Vagina (tissue), 2 donors: Measurements from ENCODE around the gene ESAM. TPM values are rescaled to one million over a fixed set of nuclear protein-coding genes. Genes with fewer than 3 reads are reported as not detected.

Experiments
- DNase-seq, 2 donors: peaks; one replicate each; pipeline ENCODE4 v3.0.0-alpha.2; 2017; ENCODE audit errors: extremely low spot score in 2 of 2
- H3K27ac ChIP-seq: fragments of 200-600 bp; sonication (generic); one replicate; pipeline ENCODE4 v1.5.1; 2019
- H3K27me3 ChIP-seq: fragments of 200-600 bp; sonication (generic); one replicate; pipeline ENCODE4 v1.5.1; 2019
- H3K36me3 ChIP-seq, 2 donors: fragments of 200-600 bp; sonication (generic); one replicate each; pipeline ENCODE4 v1.5.1; 2017 to 2019
- H3K4me1 ChIP-seq: fragments of 200-600 bp; sonication (generic); one replicate; pipeline ENCODE4 v1.5.1; 2019
- H3K4me3 ChIP-seq, 2 donors: fragments of 200-600 bp; sonication (generic); 1 replicate in 1 of 2; 2 replicates in 1 of 2; pipeline ENCODE4 v1.5.1; 2016 to 2019
- H3K9me3 ChIP-seq: fragments of 200-600 bp; sonication (generic); one replicate; pipeline ENCODE4 v1.5.1; 2019
- CTCF ChIP-seq, 3 experiments: fragments of 450-650 bp in 2 of 3; fragments of 200-600 bp in 1 of 3; sonication (generic) in 1 of 3; IDR thresholded peaks; one replicate each; pipeline ENCODE4 v1.5.1; 2017 to 2019; ENCODE audit warnings: antibody characterized with exemption in 3 of 3, mild to moderate bottlenecking in 2 of 3, moderate library complexity in 2 of 3
- POLR2A ChIP-seq, 2 donors: fragments of 450-650 bp; IDR thresholded peaks; one replicate each; pipeline ENCODE4 v1.6.1; 2017; ENCODE audit warnings: antibody characterized with exemption in 2 of 2, mild to moderate bottlenecking in 2 of 2, moderate library complexity in 2 of 2
- POLR2AphosphoS5 ChIP-seq, 2 donors: sonication (generic); formaldehyde crosslinking; IDR thresholded peaks; one replicate each; pipeline ENCODE4 v1.9.0; 2017; ENCODE audit warnings: antibody characterized with exemption in 2 of 2, mild to moderate bottlenecking in 2 of 2, low read depth in 1 of 2; ENCODE audit not compliant: insufficient read depth in 1 of 2
- intact Hi-C: fragments of 100-400 bp; cut with DNase I; formaldehyde crosslinking; loops from one replicate; pipeline ENCODE4 v1.15.1; 2023
- total RNA-seq: library from RNA; depleted of rRNA; stranded (reverse); fragments of >200 nt; gene quantifications from one replicate; pipeline ENCODE4 v1.2.3, GENCODE V29; 2016

Gene ESAM
- total RNA-seq, 1 donor from 2014 or later = 34.9 TPM

DNA sequence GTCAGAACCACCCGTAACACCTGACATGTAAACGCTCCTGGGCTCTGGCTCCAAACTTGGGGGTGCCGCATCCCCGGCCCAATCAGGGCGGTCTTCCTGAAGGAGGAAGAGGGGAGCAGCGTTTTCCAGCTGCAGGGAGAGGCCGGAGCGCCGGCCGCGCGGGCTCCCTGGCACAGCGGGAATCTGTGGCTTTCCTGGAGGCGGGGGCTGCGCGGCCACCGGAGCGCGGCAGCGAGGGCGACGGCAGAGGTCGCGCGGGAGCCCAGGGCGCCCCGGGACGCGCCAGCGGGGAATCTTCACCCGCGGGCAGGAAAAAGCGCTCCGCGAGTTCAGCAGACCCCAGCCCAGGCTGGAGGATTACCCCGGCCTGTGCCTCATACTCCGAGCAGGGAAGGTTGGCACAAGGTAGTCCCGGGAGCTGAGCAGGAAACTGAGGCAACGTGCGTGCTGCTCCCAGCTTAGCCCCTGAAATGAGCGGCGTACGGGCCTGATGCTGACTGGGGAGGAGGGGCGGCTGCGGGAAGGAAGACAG, 600 bp upstream of the ESAM start:
- H3K4me3 ChIP-seq = peak overlapping the region; percentile 50 to 53
- peaks cover 44% of the 10 kb centered on the region for H3K4me1 ChIP-seq
- intact Hi-C loops = no loop called here
- no peak for DNase-seq
- H3K27ac ChIP-seq = peak overlapping the region; percentile 74
- H3K9me3 ChIP-seq = no peaks in the 10 kb centered on the region
- no peak for TF ChIP-seq CTCF (IDR thresholded peaks at IDR 0.05)
- TF ChIP-seq POLR2A (IDR thresholded peaks at IDR 0.05) = no peak
- no peak for TF ChIP-seq POLR2AphosphoS5 (IDR thresholded peaks at IDR 0.05; ENCODE audit: insufficient read depth in 1 of 2, low read depth in 1 of 2)
- H3K27me3 ChIP-seq = peaks cover 6% of the 10 kb centered on the region
- H3K36me3 ChIP-seq = peaks cover 0 to 10% of the 10 kb centered on the region in 2 donors

GRCh38 chr11:124761301-124762104, 587 bp downstream of the ESAM start:
- peaks cover 50% of the 10 kb centered on the region for H3K4me1 ChIP-seq

GRCh38 chr11:124760806-124761205, 1.3 kb downstream of the ESAM start:
- peaks cover 0 to 7% of the 10 kb centered on the region in 2 donors for H3K36me3 ChIP-seq
- H3K9me3 ChIP-seq = no peaks in the 10 kb centered on the region
- H3K4me1 ChIP-seq = peaks cover 50% of the 10 kb centered on the region
- no peak for DNase-seq
- TF ChIP-seq POLR2AphosphoS5 (IDR thresholded peaks at IDR 0.05; ENCODE audit: insufficient read depth in 1 of 2, low read depth in 1 of 2) (no peak), CTCF (IDR thresholded peaks at IDR 0.05) (no peak), POLR2A (IDR thresholded peaks at IDR 0.05) (no peak)
- peak overlapping the region; percentile 71 for H3K27ac ChIP-seq
- peak overlapping the region; percentile 50 to 53 for H3K4me3 ChIP-seq
- H3K27me3 ChIP-seq = peaks cover 6% of the 10 kb centered on the region
- intact Hi-C loops = loop anchor here (2.0 kb wide), 1 partner anchor 86 kb away; no protein-coding TSS in a partner anchor

More at GRCh38 chr11:124761301-124762104, 587 bp downstream of the ESAM start:
- H3K9me3 ChIP-seq = no peaks in the 10 kb centered on the region
- no peak for TF ChIP-seq POLR2AphosphoS5 (IDR thresholded peaks at IDR 0.05; ENCODE audit: insufficient read depth in 1 of 2, low read depth in 1 of 2)
- TF ChIP-seq POLR2A (IDR thresholded peaks at IDR 0.05) = no peak
- TF ChIP-seq CTCF (IDR thresholded peaks at IDR 0.05) = no peak
- H3K27ac ChIP-seq = peak overlapping the region; percentile 71
- intact Hi-C loops = loop anchor here (2.0 kb wide), 1 partner anchor 87 kb away; no protein-coding TSS in a partner anchor
- peak overlapping the region; percentile 50 to 53 for H3K4me3 ChIP-seq
- peaks cover 0 to 7% of the 10 kb centered on the region in 2 donors for H3K36me3 ChIP-seq
- peaks cover 6% of the 10 kb centered on the region for H3K27me3 ChIP-seq
- DNase-seq = no peak

DNA sequence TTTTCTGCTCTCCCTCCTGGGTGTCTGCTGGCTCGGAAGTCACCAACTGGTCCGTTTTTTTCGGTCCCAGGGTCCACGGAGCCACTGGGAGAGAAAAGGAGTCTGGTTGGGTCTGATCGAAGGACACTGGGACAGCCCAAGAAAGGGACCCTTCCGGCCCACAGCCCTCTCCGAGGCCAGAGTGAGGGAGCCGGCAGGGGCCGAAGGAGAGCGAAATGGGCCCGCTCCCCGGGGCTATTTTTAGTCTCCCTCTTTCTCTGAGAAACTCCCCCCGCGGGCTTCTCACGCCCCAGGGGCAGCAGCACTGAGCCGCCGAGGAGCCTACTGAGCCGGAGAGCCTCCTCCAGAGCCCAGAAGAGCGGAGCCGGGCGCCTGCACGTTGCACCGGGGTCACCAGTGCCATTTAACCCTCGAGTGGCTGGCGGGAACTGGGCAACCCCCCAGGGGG, 1.9 kb downstream of the ESAM start:
- no peak for TF ChIP-seq CTCF (IDR thresholded peaks at IDR 0.05)
- no peaks in the 10 kb centered on the region for H3K9me3 ChIP-seq
- H3K27me3 ChIP-seq = peaks cover 6% of the 10 kb centered on the region
- peaks cover 0 to 5% of the 10 kb centered on the region in 2 donors for H3K36me3 ChIP-seq
- peaks cover 50% of the 10 kb centered on the region for H3K4me1 ChIP-seq
- peak overlapping the region; percentile 50 to 53 for H3K4me3 ChIP-seq
- DNase-seq = no peak
- H3K27ac ChIP-seq = peak overlapping the region; percentile 71
- intact Hi-C loops = loop anchor here (2.0 kb wide), 1 partner anchor 85 kb away; no protein-coding TSS in a partner anchor
